ENCODE data around the gene WDR55.

- TF ChIP-seq CTCF (IDR thresholded peaks at IDR 0.05), result no peak
- peak; percentile 35 for TF ChIP-seq POLR2A (IDR thresholded peaks at IDR 0.05)
Observed at GRCh38 chr5:140631036-140631417, 33.7 kb upstream of the WDR55 start.
